Uterus (tissue), 4 donors: Measurements from ENCODE around the gene SIN3B. TPM values are rescaled to one million over a fixed set of nuclear protein-coding genes. Genes with fewer than 3 reads are reported as not detected.

Experiments
- DNase-seq, 2 donors: peaks; one replicate each; pipeline ENCODE4 v3.0.0-alpha.2; 2019 to 2020
- H3K27ac ChIP-seq, 2 donors: fragments of 200-600 bp; sonication (generic); 1 replicate in 1 of 2; 2 replicates in 1 of 2; pipeline ENCODE4 v1.5.1; 2016 to 2018
- H3K27me3 ChIP-seq, 2 donors: fragments of 200-600 bp; sonication (generic); one replicate each; pipeline ENCODE4 v1.5.1; 2018 to 2019; ENCODE audit warnings: control low read depth in 1 of 2
- H3K36me3 ChIP-seq, 2 donors: fragments of 200-600 bp; sonication (generic); one replicate each; pipeline ENCODE4 v1.5.1; 2019; ENCODE audit warnings: control low read depth in 1 of 2
- H3K4me1 ChIP-seq, 2 donors: fragments of 200-600 bp; sonication (generic); one replicate each; pipeline ENCODE4 v1.5.1; 2018 to 2019; ENCODE audit warnings: control low read depth in 1 of 2
- H3K4me3 ChIP-seq, 2 donors: fragments of 200-600 bp; sonication (generic); 1 replicate in 1 of 2; 2 replicates in 1 of 2; pipeline ENCODE4 v1.5.1; 2018 to 2019; ENCODE audit warnings: mild to moderate bottlenecking in 1 of 2
- H3K9me3 ChIP-seq, 2 donors: fragments of 200-600 bp; sonication (generic); one replicate each; pipeline ENCODE4 v1.5.1; 2019; ENCODE audit warnings: control low read depth in 1 of 2
- POLR2A ChIP-seq, 2 donors: fragments of 450-650 bp; IDR thresholded peaks; one replicate each; pipeline ENCODE4 v1.6.1; 2016; ENCODE audit warnings: antibody characterized with exemption in 2 of 2, mild to moderate bottlenecking in 1 of 2, moderate library complexity in 1 of 2
- intact Hi-C: fragments of 100-400 bp; cut with DNase I; formaldehyde crosslinking; loops from one replicate; pipeline ENCODE4 v1.15.1; 2023; ENCODE audit warnings: low total_unique reads
- total RNA-seq, 4 donors: library from RNA; depleted of rRNA in 3 of 4; stranded (reverse); fragments of >200 nt in 3 of 4; gene quantifications; one replicate each; pipeline versions ENCODE4 v1.1.0 to v1.2.4, GENCODE V29; 2014 to 2023
- TF ChIP-seq, protein P1 (sequence below), 4 experiments: fragments of 200-600 bp in 2 of 4; fragments of 450-650 bp in 2 of 4; sonication (generic) in 2 of 4; IDR thresholded peaks; one replicate each; pipeline ENCODE4 v1.5.1; 2016 to 2019; ENCODE audit warnings: antibody characterized with exemption in 4 of 4, mild to moderate bottlenecking in 2 of 4, moderate library complexity in 1 of 4
- donor health status: DM: yes; HTN: yes; CAD: no.

SIN3B gene
- total RNA-seq, 4 donors from 2014 or later, result 21.2 to 149 (median 92.3) TPM

- H3K4me1 ChIP-seq, result no peaks in the 10 kb centered on the region
- H3K27me3 ChIP-seq, result no peaks in the 10 kb centered on the region
- no peak for TF ChIP-seq POLR2A (IDR thresholded peaks at IDR 0.05)
- TF ChIP-seq, protein P1, sequence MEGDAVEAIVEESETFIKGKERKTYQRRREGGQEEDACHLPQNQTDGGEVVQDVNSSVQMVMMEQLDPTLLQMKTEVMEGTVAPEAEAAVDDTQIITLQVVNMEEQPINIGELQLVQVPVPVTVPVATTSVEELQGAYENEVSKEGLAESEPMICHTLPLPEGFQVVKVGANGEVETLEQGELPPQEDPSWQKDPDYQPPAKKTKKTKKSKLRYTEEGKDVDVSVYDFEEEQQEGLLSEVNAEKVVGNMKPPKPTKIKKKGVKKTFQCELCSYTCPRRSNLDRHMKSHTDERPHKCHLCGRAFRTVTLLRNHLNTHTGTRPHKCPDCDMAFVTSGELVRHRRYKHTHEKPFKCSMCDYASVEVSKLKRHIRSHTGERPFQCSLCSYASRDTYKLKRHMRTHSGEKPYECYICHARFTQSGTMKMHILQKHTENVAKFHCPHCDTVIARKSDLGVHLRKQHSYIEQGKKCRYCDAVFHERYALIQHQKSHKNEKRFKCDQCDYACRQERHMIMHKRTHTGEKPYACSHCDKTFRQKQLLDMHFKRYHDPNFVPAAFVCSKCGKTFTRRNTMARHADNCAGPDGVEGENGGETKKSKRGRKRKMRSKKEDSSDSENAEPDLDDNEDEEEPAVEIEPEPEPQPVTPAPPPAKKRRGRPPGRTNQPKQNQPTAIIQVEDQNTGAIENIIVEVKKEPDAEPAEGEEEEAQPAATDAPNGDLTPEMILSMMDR (IDR thresholded peaks at IDR 0.05), result no peak
- no peaks in the 10 kb centered on the region for H3K36me3 ChIP-seq
- no peaks in the 10 kb centered on the region for H3K9me3 ChIP-seq
- H3K27ac ChIP-seq, result no peak overlapping the region
- H3K4me3 ChIP-seq, result no peak overlapping the region
- intact Hi-C loops, result loop anchor here (10.0 kb wide), 1 partner anchor 73 kb away; no protein-coding TSS in a partner anchor
- DNase-seq, result no peak
Measured at GRCh38 chr19:16847430-16847829, 18.2 kb downstream of the SIN3B start.

DNA sequence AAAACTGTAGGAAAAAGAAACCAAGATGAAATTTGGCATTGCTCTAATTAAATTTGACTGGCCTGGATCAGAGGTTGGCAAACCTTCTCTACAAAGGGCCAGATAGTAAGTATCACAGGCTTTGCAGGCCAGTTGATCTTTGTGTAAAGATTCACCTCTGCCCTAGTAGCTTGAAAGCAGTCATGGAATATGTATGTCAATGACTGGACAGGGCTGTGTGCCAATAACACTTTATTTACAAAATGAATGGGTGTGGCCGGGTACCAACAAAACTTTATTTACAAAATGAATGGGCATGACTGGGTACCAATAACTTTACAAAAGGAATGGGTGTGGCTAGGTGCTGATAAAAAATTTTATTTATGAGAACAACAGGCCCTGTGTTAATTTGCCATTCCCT, 20.0 kb downstream of the SIN3B start:
- H3K9me3 ChIP-seq, result no peaks in the 10 kb centered on the region
- DNase-seq, result no peak
- H3K36me3 ChIP-seq, result no peaks in the 10 kb centered on the region
- intact Hi-C loops, result loop anchor here (10.0 kb wide), 1 partner anchor 74 kb away; no protein-coding TSS in a partner anchor
- no peak overlapping the region for H3K27ac ChIP-seq
- H3K4me1 ChIP-seq, result no peaks in the 10 kb centered on the region
- no peak for TF ChIP-seq POLR2A (IDR thresholded peaks at IDR 0.05)
- TF ChIP-seq, protein P1 (IDR thresholded peaks at IDR 0.05), result no peak
- no peaks in the 10 kb centered on the region for H3K27me3 ChIP-seq
- H3K4me3 ChIP-seq, result no peak overlapping the region

GRCh38 chr19:16850133-16850532, 20.9 kb downstream of the SIN3B start:
- intact Hi-C loops, result no loop called here
- Histone ChIP-seq H3K36me3 (no peaks in the 10 kb centered on the region), H3K9me3 (no peaks in the 10 kb centered on the region)

GRCh38 chr19:16851031-16851712, 22.0 kb downstream of the SIN3B start:
- no peak for DNase-seq

More at GRCh38 chr19:16850133-16850532, 20.9 kb downstream of the SIN3B start:
- TF ChIP-seq, protein P1 (IDR thresholded peaks at IDR 0.05), result no peak
- Histone ChIP-seq H3K27me3 (no peaks in the 10 kb centered on the region), H3K4me3 (no peak overlapping the region), H3K4me1 (no peaks in the 10 kb centered on the region), H3K27ac (no peak overlapping the region)
- DNase-seq, result no peak

GRCh38 chr19:16853066-16853465, 23.9 kb downstream of the SIN3B start:
- Histone ChIP-seq H3K27me3 (no peaks in the 10 kb centered on the region), H3K27ac (no peak overlapping the region), H3K4me1 (no peaks in the 10 kb centered on the region), H3K4me3 (no peak overlapping the region), H3K36me3 (no peaks in the 10 kb centered on the region), H3K9me3 (no peaks in the 10 kb centered on the region)
- DNase-seq, result no peak
- no peak for TF ChIP-seq POLR2A (IDR thresholded peaks at IDR 0.05)
- TF ChIP-seq, protein P1 (IDR thresholded peaks at IDR 0.05), result no peak
- intact Hi-C loops, result no loop called here

More at GRCh38 chr19:16851031-16851712, 22.0 kb downstream of the SIN3B start:
- H3K27ac ChIP-seq, result no peak overlapping the region
- no peak for TF ChIP-seq POLR2A (IDR thresholded peaks at IDR 0.05)
- TF ChIP-seq, protein P1 (IDR thresholded peaks at IDR 0.05), result no peak
- H3K4me3 ChIP-seq, result no peak overlapping the region
- H3K36me3 ChIP-seq, result no peaks in the 10 kb centered on the region
- H3K9me3 ChIP-seq, result no peaks in the 10 kb centered on the region
- intact Hi-C loops, result no loop called here
- H3K4me1 ChIP-seq, result no peaks in the 10 kb centered on the region
- H3K27me3 ChIP-seq, result no peaks in the 10 kb centered on the region
